ENCODE results near the gene GALNS.

- no peak for TF ChIP-seq CTCF (IDR thresholded peaks at IDR 0.05; ENCODE audit: borderline replicate concordance, extremely low read depth, low read length, poor library complexity, severe bottlenecking)
- no peak for TF ChIP-seq EZH2 (IDR thresholded peaks at IDR 0.05; ENCODE audit: borderline replicate concordance, low read depth, low read length, severe bottlenecking)
Measured at GRCh38 chr16:88810912-88811768, 45.6 kb downstream of the GALNS start.

Measured in DND-41 (cell line).